ENCODE data around the gene SPSB1. TPM values are rescaled to one million over a fixed set of nuclear protein-coding genes. Genes with fewer than 3 reads are reported as not detected.

The SPSB1 gene
- total RNA-seq, 1 experiment from 2014 or later: 2.9 TPM

DNA sequence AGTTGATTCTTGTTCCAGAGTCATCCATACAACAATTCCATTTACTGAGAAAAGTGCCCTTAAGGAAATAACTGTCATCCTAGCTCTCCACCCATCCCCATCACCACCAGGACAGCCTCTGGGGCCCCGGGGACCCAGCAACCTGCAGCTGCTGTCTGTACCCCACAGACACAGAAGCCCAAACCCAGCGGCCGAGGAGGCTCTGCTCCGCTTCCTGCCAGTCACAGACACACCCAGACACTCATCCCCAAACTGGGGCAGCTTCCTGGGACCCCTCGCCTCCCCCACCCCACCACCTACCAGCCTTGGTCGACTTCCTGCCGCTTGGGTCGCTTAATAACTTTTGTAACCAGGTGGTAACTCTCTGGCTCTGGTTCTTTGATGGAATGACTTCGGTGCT lies 125.0 kb downstream of the SPSB1 start:
- TF ChIP-seq, protein P1, sequence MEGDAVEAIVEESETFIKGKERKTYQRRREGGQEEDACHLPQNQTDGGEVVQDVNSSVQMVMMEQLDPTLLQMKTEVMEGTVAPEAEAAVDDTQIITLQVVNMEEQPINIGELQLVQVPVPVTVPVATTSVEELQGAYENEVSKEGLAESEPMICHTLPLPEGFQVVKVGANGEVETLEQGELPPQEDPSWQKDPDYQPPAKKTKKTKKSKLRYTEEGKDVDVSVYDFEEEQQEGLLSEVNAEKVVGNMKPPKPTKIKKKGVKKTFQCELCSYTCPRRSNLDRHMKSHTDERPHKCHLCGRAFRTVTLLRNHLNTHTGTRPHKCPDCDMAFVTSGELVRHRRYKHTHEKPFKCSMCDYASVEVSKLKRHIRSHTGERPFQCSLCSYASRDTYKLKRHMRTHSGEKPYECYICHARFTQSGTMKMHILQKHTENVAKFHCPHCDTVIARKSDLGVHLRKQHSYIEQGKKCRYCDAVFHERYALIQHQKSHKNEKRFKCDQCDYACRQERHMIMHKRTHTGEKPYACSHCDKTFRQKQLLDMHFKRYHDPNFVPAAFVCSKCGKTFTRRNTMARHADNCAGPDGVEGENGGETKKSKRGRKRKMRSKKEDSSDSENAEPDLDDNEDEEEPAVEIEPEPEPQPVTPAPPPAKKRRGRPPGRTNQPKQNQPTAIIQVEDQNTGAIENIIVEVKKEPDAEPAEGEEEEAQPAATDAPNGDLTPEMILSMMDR (conservative IDR thresholded peaks at IDR 0.05): no peak

More for the DNA sequence above, 125.0 kb downstream of the SPSB1 start:
- no peaks in the 10 kb centered on the region for H3K9me3 Mint-ChIP-seq
- DNase-seq: no peak
- no peak overlapping the region for H2AK5ac ChIP-seq (ENCODE audit: insufficient read length, low read length)
- H3K27ac Mint-ChIP-seq: no peak overlapping the region; a peak in 1 of 7 replicates
- H3K23me2 ChIP-seq (ENCODE audit: insufficient read length, low read depth, low read length, poor library complexity, severe bottlenecking): no peaks in the 10 kb centered on the region
- no peak overlapping the region for H2BK15ac ChIP-seq (ENCODE audit: low read depth, low read length)
- H3K14ac ChIP-seq (ENCODE audit: insufficient read depth, low read length): no peak overlapping the region; the same call in 1 of the 2 replicates
- H3K27me3 ChIP-seq (ENCODE audit: insufficient read depth, low read length): no peaks in the 10 kb centered on the region
- no peak overlapping the region for H2AFZ ChIP-seq (ENCODE audit: low read length)
- no peak overlapping the region for H4K8ac ChIP-seq (replicated peaks; ENCODE audit: insufficient read length, low read depth, low read length)
- H3K79me1 ChIP-seq (ENCODE audit: insufficient read depth, low read depth, low read length, poor library complexity, severe bottlenecking): no peaks in the 10 kb centered on the region
- no peak overlapping the region for H4K5ac ChIP-seq (ENCODE audit: insufficient read length, low read depth, low read length)
- H3K4me3 Mint-ChIP-seq: no peak overlapping the region
- peaks cover 7 to 19% of the 10 kb centered on the region in 2 experiments for H3K4me1 Mint-ChIP-seq
- H3T11ph ChIP-seq (ENCODE audit: low read length): no peak overlapping the region
- H3K27ac ChIP-seq (ENCODE audit: insufficient read length, low read depth, low read length): no peak overlapping the region
- no peaks in the 10 kb centered on the region for H3K36me3 Mint-ChIP-seq (ENCODE audit: insufficient read depth in 1 of 3, low read depth in 3 of 3)
- H3K79me2 ChIP-seq (ENCODE audit: insufficient read depth, low read length): no peaks in the 10 kb centered on the region
- H4K20me1 ChIP-seq (ENCODE audit: control insufficient read depth, insufficient read depth, insufficient read length): no peaks in the 10 kb centered on the region
- H3K23ac ChIP-seq (ENCODE audit: insufficient read length, low read depth, low read length): no peak overlapping the region
- no peak overlapping the region for H3K18ac ChIP-seq (ENCODE audit: insufficient read length, low read depth, low read length)
- H3K27me3 Mint-ChIP-seq (ENCODE audit: low read depth): peaks cover 2% of the 10 kb centered on the region; the same call in 1 of the 2 replicates
- H3K9me3 ChIP-seq (ENCODE audit: control insufficient read depth, low read depth, low read length): no peaks in the 10 kb centered on the region
- no peak overlapping the region for H2BK20ac ChIP-seq (ENCODE audit: low read depth, low read length, poor library complexity, severe bottlenecking)
- no peak overlapping the region for H3K4me2 ChIP-seq (ENCODE audit: insufficient read depth, insufficient read length, low read length)
- no peak overlapping the region for H4K91ac ChIP-seq (ENCODE audit: insufficient read length, low read depth, low read length)
- no peaks in the 10 kb centered on the region for H3K4me1 ChIP-seq (ENCODE audit: insufficient read depth, low read length)
- no CpG with 5 or more reads among the region's 9 CpGs for WGBS (ENCODE audit: extremely low coverage, insufficient read length, low lambda C conversion rate)
- H3K4ac ChIP-seq (ENCODE audit: low read depth, low read length): no peak overlapping the region
- H3K9ac ChIP-seq (ENCODE audit: extremely low read depth, insufficient read length, low read length): no peak overlapping the region
- no peak overlapping the region for H2BK12ac ChIP-seq (ENCODE audit: insufficient read length, low read depth, low read length)
- no peak overlapping the region for H3K56ac ChIP-seq (ENCODE audit: insufficient read length, low read depth, low read length)
- no peak overlapping the region for H2BK5ac ChIP-seq (ENCODE audit: insufficient read length, low read length)
- H2BK120ac ChIP-seq (ENCODE audit: low read depth, low read length, poor library complexity, severe bottlenecking): no peak overlapping the region

Data from H9 (cell line).